ENCODE results near the gene NCAM1.

Gene NCAM1

GRCh38 chr11:113021111-113021510 lies 59.9 kb downstream of the NCAM1 start:
- Histone ChIP-seq H3K9me3 (ENCODE audit: insufficient read depth, low read length) (no peaks in the 10 kb centered on the region), H3K9ac (ENCODE audit: low read length) (no peak overlapping the region), H4K20me1 (ENCODE audit: low read depth, low read length) (no peaks in the 10 kb centered on the region), H3K4me2 (ENCODE audit: low read depth, low read length, poor library complexity, severe bottlenecking) (no peak overlapping the region), H3K27ac (ENCODE audit: low read depth, low read length) (no peak overlapping the region), H3K9me2 (replicated peaks; ENCODE audit: insufficient read depth, low read length) (no peaks in the 10 kb centered on the region), H3K79me2 (ENCODE audit: insufficient read depth, low read length) (no peaks in the 10 kb centered on the region), H3K4me3 (ENCODE audit: insufficient read depth, low read length, poor library complexity, severe bottlenecking) (no peak overlapping the region), H2AFZ (ENCODE audit: low read depth, low read length, severe bottlenecking) (no peak overlapping the region), H3F3A (ENCODE audit: insufficient read depth) (no peaks in the 10 kb centered on the region), H3K36me3 (ENCODE audit: low read length) (no peaks in the 10 kb centered on the region), H3K27me3 (ENCODE audit: low read length) (no peaks in the 10 kb centered on the region)
- TF ChIP-seq EZH2phosphoT487 (conservative IDR thresholded peaks at IDR 0.05; ENCODE audit: low read length) (no peak), CTCF (IDR thresholded peaks at IDR 0.05; ENCODE audit: insufficient read depth, low read length, poor library complexity, severe bottlenecking) (no peak)

- Histone ChIP-seq H2AFZ (ENCODE audit: low read depth, low read length, severe bottlenecking) (no peak overlapping the region), H3K36me3 (ENCODE audit: low read length) (no peaks in the 10 kb centered on the region), H3K79me2 (ENCODE audit: insufficient read depth, low read length) (no peaks in the 10 kb centered on the region), H3K4me2 (ENCODE audit: low read depth, low read length, poor library complexity, severe bottlenecking) (no peak overlapping the region), H3K4me3 (ENCODE audit: insufficient read depth, low read length, poor library complexity, severe bottlenecking) (no peak overlapping the region), H3F3A (ENCODE audit: insufficient read depth) (no peaks in the 10 kb centered on the region), H3K9me3 (ENCODE audit: insufficient read depth, low read length) (no peaks in the 10 kb centered on the region), H3K27ac (ENCODE audit: low read depth, low read length) (no peak overlapping the region), H4K20me1 (ENCODE audit: low read depth, low read length) (no peaks in the 10 kb centered on the region), H3K9ac (ENCODE audit: low read length) (no peak overlapping the region), H3K27me3 (ENCODE audit: low read length) (no peaks in the 10 kb centered on the region), H3K9me2 (replicated peaks; ENCODE audit: insufficient read depth, low read length) (no peaks in the 10 kb centered on the region)
- TF ChIP-seq CTCF (IDR thresholded peaks at IDR 0.05; ENCODE audit: insufficient read depth, low read length, poor library complexity, severe bottlenecking) (no peak), EZH2phosphoT487 (conservative IDR thresholded peaks at IDR 0.05; ENCODE audit: low read length) (no peak)
These were observed 61.0 kb downstream of the NCAM1 start for GRCh38 chr11:113022262-113022661.

GRCh38 chr11:113023228-113023627 lies 62.0 kb downstream of the NCAM1 start:
- Histone ChIP-seq H3K9ac (ENCODE audit: low read length) (no peak overlapping the region), H4K20me1 (ENCODE audit: low read depth, low read length) (no peaks in the 10 kb centered on the region), H3K9me2 (replicated peaks; ENCODE audit: insufficient read depth, low read length) (no peaks in the 10 kb centered on the region), H3K9me3 (ENCODE audit: insufficient read depth, low read length) (no peaks in the 10 kb centered on the region), H3K36me3 (ENCODE audit: low read length) (no peaks in the 10 kb centered on the region), H3K79me2 (ENCODE audit: insufficient read depth, low read length) (no peaks in the 10 kb centered on the region), H3K4me3 (ENCODE audit: insufficient read depth, low read length, poor library complexity, severe bottlenecking) (no peak overlapping the region), H3F3A (ENCODE audit: insufficient read depth) (no peaks in the 10 kb centered on the region), H3K27ac (ENCODE audit: low read depth, low read length) (no peak overlapping the region), H3K4me2 (ENCODE audit: low read depth, low read length, poor library complexity, severe bottlenecking) (no peak overlapping the region), H2AFZ (ENCODE audit: low read depth, low read length, severe bottlenecking) (no peak overlapping the region), H3K27me3 (ENCODE audit: low read length) (no peaks in the 10 kb centered on the region)
- TF ChIP-seq EZH2phosphoT487 (conservative IDR thresholded peaks at IDR 0.05; ENCODE audit: low read length) (no peak), CTCF (IDR thresholded peaks at IDR 0.05; ENCODE audit: insufficient read depth, low read length, poor library complexity, severe bottlenecking) (no peak)

Data from SU-DHL-6 (cell line).